ENCODE measurements around the gene ABCB11. TPM values are rescaled to one million over a fixed set of nuclear protein-coding genes. Genes with fewer than 3 reads are reported as not detected.

ABCB11 gene
- total and polyA plus RNA-seq, 4 experiments from 2014 or later, result not detected

DNA sequence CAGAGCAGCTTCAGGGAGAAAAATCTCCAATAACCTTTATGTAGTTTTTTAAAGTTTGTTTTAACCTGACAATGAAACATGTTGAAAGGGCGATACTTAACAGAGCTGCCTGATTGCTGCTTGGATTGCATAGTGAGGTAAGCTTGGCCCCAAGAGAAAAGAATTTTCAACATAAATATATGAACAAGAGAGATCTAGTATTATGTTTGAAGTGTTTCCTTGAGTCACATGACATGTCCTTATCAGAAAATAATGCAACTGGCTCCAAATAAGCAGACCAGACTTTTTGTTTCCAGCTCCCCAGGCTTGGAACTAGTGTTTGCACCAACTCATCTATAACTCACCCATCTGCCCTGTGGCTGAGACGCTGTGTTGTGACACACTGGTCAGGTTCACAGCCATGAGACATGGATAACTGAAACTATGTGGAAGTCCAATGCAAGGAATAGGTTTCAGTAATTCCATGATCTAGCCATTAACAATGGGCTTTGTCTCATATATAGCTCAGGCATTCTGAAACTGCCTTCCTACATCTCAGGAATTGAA, 44.7 kb downstream of the ABCB11 start:
- Histone ChIP-seq H3K9me3 (ENCODE audit: control insufficient read depth in 1 of 2, low read length in 2 of 2) (no peaks in the 10 kb centered on the region), H3K4me1 (ENCODE audit: insufficient read depth, low read length) (no peaks in the 10 kb centered on the region), H3K27ac (ENCODE audit: low read depth, low read length) (no peak overlapping the region), H3K36me3 (ENCODE audit: insufficient read depth, low read length) (no peaks in the 10 kb centered on the region), H3K4me3 (ENCODE audit: low read length in 2 of 2) (no peak overlapping the region), H3K27me3 (ENCODE audit: insufficient read depth, low read length) (no peaks in the 10 kb centered on the region)
- H3K4me3 Mint-ChIP-seq, result no peak overlapping the region
- no peaks in the 10 kb centered on the region for H3K36me3 Mint-ChIP-seq
- peaks cover 0 to 2% of the 10 kb centered on the region in 2 donors for H3K27me3 Mint-ChIP-seq
- no peak overlapping the region for H3K27ac Mint-ChIP-seq
- H3K9me3 Mint-ChIP-seq, result no peaks in the 10 kb centered on the region
- ChIA-PET CTCF (ENCODE audit: partially characterized antibody) (interaction anchor here (0.6 to 1.0 kb wide), 2 partner anchors 24 to 1285 kb away, joined by 3 to 4 read pairs; no protein-coding TSS in a partner anchor), POLR2A (ENCODE audit: partially characterized antibody) (no interaction called here)
- intact Hi-C loops (cut with micrococcal nuclease), result no loop called here
- H3K4me1 Mint-ChIP-seq, result peaks cover 2 to 9% (median 6%) of the 10 kb centered on the region in 4 donors
- no peak for DNase-seq

DNA sequence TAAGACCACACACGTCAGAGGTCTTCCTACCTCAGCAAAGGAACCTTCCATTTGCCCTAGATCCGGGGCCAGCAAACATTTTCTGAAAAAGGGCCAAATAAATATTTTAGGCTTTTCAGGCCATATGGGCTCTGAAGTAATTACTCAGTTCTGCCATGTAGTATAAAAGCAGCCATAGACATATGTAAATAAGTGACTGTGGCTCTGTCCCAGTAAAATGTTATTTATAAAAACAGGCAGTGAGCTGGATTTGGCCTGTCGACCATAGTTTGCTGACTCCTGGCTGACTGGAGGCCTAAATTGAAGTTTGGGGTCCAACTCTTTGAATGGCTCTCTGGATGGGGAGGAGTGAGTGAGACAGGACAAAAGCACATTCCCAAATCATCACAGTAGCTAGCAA, 49.5 kb downstream of the ABCB11 start:
- Mint-ChIP-seq H3K4me3 (no peak overlapping the region), H3K4me1 (no peaks in the 10 kb centered on the region), H3K9me3 (no peaks in the 10 kb centered on the region), H3K27me3 (no peaks in the 10 kb centered on the region), H3K27ac (no peak overlapping the region), H3K36me3 (peaks cover 0 to 4% of the 10 kb centered on the region in 2 donors)
- H3K4me3 ChIP-seq (ENCODE audit: low read length in 2 of 2), result no peak overlapping the region
- POLR2A ChIA-PET (ENCODE audit: partially characterized antibody), result no interaction called here
- no peak overlapping the region for H3K27ac ChIP-seq (ENCODE audit: low read depth, low read length)
- CTCF ChIA-PET (ENCODE audit: partially characterized antibody), result no interaction called here
- no peaks in the 10 kb centered on the region for H3K4me1 ChIP-seq (ENCODE audit: insufficient read depth, low read length)
- no peaks in the 10 kb centered on the region for H3K27me3 ChIP-seq (ENCODE audit: insufficient read depth, low read length)
- intact Hi-C loops (cut with micrococcal nuclease), result no loop called here
- no peaks in the 10 kb centered on the region for H3K9me3 ChIP-seq (ENCODE audit: control insufficient read depth in 1 of 2, low read length in 2 of 2)
- no peak for DNase-seq
- no peaks in the 10 kb centered on the region for H3K36me3 ChIP-seq (ENCODE audit: insufficient read depth, low read length)

DNA sequence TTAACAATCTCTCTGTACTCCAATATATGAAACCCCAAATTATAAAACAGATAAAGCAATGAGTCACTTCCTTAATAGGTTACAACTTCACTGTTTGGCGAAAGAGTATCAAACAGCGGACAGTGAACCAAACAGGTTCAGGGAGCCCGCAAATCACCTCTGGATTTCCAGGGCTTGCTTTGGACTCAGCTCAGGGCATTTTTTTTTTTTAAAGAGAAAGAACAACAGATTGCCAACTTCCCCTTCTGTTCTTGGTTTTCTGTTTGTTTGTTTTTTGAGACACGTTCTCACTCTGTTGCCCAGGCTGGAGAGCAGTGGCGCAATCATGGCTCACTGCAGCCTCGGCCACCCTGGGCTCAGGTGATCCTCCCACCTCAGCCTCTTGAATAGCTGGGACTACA, 52.7 kb downstream of the ABCB11 start:
- DNase-seq, result no peak
- Histone ChIP-seq H3K4me3 (ENCODE audit: low read length in 2 of 2) (no peak overlapping the region), H3K27ac (ENCODE audit: low read depth, low read length) (no peak overlapping the region), H3K9me3 (ENCODE audit: control insufficient read depth in 1 of 2, low read length in 2 of 2) (no peaks in the 10 kb centered on the region), H3K36me3 (ENCODE audit: insufficient read depth, low read length) (no peaks in the 10 kb centered on the region), H3K27me3 (ENCODE audit: insufficient read depth, low read length) (no peaks in the 10 kb centered on the region), H3K4me1 (ENCODE audit: insufficient read depth, low read length) (no peaks in the 10 kb centered on the region)
- intact Hi-C loops (cut with micrococcal nuclease), result no loop called here
- ChIA-PET CTCF (ENCODE audit: partially characterized antibody) (no interaction called here), POLR2A (ENCODE audit: partially characterized antibody) (no interaction called here)
- Mint-ChIP-seq H3K4me3 (no peak overlapping the region), H3K4me1 (peaks cover 0 to 4% (median 1%) of the 10 kb centered on the region in 4 donors), H3K27ac (peak overlapping the region in 1 of 7 donors; percentile 10), H3K36me3 (peaks cover 0 to 4% of the 10 kb centered on the region in 2 donors), H3K9me3 (no peaks in the 10 kb centered on the region), H3K27me3 (no peaks in the 10 kb centered on the region)

DNA sequence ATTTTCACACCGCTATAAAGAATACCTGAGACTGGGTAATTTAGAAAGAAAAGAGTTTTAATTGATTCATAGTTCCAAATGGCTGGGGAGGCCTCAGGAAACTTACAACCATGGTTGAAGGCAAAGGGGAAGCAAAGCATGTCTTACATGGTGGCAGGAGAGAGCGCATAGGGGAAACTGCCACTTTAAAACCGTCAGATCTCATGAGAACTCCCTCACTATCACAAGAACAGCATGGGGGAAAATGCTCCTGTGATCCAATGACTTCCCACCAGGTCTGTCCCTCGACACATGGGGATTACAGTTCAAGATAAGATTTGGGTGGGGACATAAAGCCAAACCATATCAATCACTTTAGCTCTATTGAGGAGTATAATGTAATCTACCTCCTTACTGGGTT, 53.5 kb downstream of the ABCB11 start:
- no peak overlapping the region for H3K27ac ChIP-seq (ENCODE audit: low read depth, low read length)
- no peaks in the 10 kb centered on the region for H3K27me3 ChIP-seq (ENCODE audit: insufficient read depth, low read length)
- H3K9me3 ChIP-seq (ENCODE audit: control insufficient read depth in 1 of 2, low read length in 2 of 2), result no peaks in the 10 kb centered on the region
- no peaks in the 10 kb centered on the region for H3K27me3 Mint-ChIP-seq
- POLR2A ChIA-PET (ENCODE audit: partially characterized antibody), result no interaction called here
- no peaks in the 10 kb centered on the region for H3K9me3 Mint-ChIP-seq
- peaks cover 0 to 4% (median 1%) of the 10 kb centered on the region in 4 donors for H3K4me1 Mint-ChIP-seq
- peaks cover 0 to 4% of the 10 kb centered on the region in 2 donors for H3K36me3 Mint-ChIP-seq
- no peak for DNase-seq
- no peaks in the 10 kb centered on the region for H3K36me3 ChIP-seq (ENCODE audit: insufficient read depth, low read length)
- intact Hi-C loops (cut with micrococcal nuclease), result no loop called here
- H3K4me3 ChIP-seq (ENCODE audit: low read length in 2 of 2), result no peak overlapping the region
- no peak overlapping the region for H3K4me3 Mint-ChIP-seq
- CTCF ChIA-PET (ENCODE audit: partially characterized antibody), result interaction anchor here (0.7 kb wide), 1 partner anchor 154 kb away, joined by 3 read pairs; no protein-coding TSS in a partner anchor
- no peak overlapping the region for H3K27ac Mint-ChIP-seq
- no peaks in the 10 kb centered on the region for H3K4me1 ChIP-seq (ENCODE audit: insufficient read depth, low read length)

DNA sequence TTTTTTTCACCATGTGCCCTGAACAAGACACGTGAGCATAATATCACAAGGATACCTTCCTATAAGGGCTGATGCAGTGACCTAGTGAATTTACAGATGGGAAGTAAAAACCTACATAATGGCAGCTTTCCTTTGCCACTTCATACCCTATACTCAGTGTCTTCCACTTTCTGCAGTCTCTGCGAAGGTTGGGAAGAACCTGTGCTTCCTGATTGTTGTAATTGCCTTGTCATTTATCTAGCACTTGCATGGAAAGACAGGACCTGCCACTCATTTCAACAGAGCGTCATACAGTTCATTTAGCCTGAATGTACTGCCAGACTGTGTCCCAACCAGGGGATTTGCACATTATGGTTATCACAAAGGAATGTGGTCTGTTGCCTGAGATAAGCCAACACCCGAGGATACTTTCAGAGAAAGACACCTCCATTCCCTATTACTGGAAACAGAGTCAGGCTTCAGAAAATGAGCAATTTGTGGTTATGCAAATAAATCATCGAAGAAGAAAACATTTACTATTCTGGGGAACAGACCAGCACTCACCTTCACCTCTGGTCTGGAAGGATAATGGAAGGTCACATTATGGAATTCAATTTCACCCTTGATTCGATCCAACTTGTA, 55.0 kb downstream of the ABCB11 start:
- no peaks in the 10 kb centered on the region for H3K36me3 ChIP-seq (ENCODE audit: insufficient read depth, low read length)
- Mint-ChIP-seq H3K4me1 (peaks cover 0 to 4% (median 1%) of the 10 kb centered on the region in 4 donors), H3K4me3 (no peak overlapping the region), H3K9me3 (no peaks in the 10 kb centered on the region), H3K27ac (no peak overlapping the region), H3K27me3 (no peaks in the 10 kb centered on the region), H3K36me3 (peaks cover 0 to 4% of the 10 kb centered on the region in 2 donors)
- no peak overlapping the region for H3K4me3 ChIP-seq (ENCODE audit: low read length in 2 of 2)
- H3K27ac ChIP-seq (ENCODE audit: low read depth, low read length), result no peak overlapping the region
- POLR2A ChIA-PET (ENCODE audit: partially characterized antibody), result no interaction called here
- no peaks in the 10 kb centered on the region for H3K27me3 ChIP-seq (ENCODE audit: insufficient read depth, low read length)
- intact Hi-C loops (cut with micrococcal nuclease), result no loop called here
- H3K4me1 ChIP-seq (ENCODE audit: insufficient read depth, low read length), result no peaks in the 10 kb centered on the region
- no peak for DNase-seq
- CTCF ChIA-PET (ENCODE audit: partially characterized antibody), result interaction anchor here (1.0 kb wide), 1 partner anchor 134 kb away, joined by 3 read pairs; no protein-coding TSS in a partner anchor
- H3K9me3 ChIP-seq (ENCODE audit: control insufficient read depth in 1 of 2, low read length in 2 of 2), result no peaks in the 10 kb centered on the region

DNA sequence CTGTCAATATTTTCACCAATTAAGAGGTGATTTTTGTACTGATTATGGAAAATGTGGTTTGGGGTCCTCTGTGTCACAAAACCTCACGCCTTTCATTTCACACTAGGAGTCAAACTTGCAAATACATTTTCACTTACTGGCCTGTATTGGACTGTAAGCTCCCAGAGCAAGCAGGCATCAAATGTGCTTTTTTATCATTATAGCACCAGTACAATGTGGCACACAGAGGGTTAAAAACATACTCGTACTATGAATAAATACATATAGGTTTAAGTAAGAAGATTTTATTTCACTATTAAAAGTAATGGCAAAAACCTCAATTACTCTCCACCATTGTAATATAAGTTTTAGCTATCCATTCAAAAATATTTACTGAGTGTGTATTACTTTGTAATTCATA, 56.7 kb downstream of the ABCB11 start:
- Histone ChIP-seq H3K4me1 (ENCODE audit: insufficient read depth, low read length) (no peaks in the 10 kb centered on the region), H3K36me3 (ENCODE audit: insufficient read depth, low read length) (no peaks in the 10 kb centered on the region), H3K27me3 (ENCODE audit: insufficient read depth, low read length) (no peaks in the 10 kb centered on the region), H3K27ac (ENCODE audit: low read depth, low read length) (no peak overlapping the region), H3K4me3 (ENCODE audit: low read length in 2 of 2) (no peak overlapping the region), H3K9me3 (ENCODE audit: control insufficient read depth in 1 of 2, low read length in 2 of 2) (no peaks in the 10 kb centered on the region)
- Mint-ChIP-seq H3K27me3 (no peaks in the 10 kb centered on the region), H3K9me3 (no peaks in the 10 kb centered on the region), H3K4me1 (peaks cover 0 to 4% (median 2%) of the 10 kb centered on the region in 4 donors), H3K36me3 (peaks cover 0 to 4% of the 10 kb centered on the region in 2 donors), H3K4me3 (no peak overlapping the region), H3K27ac (no peak overlapping the region)
- no peak for DNase-seq
- ChIA-PET CTCF (ENCODE audit: partially characterized antibody) (interaction anchor here (1.2 kb wide), 1 partner anchor 136 kb away, joined by 3 read pairs; no protein-coding TSS in a partner anchor), POLR2A (ENCODE audit: partially characterized antibody) (interaction anchor here (2.0 kb wide), 1 partner anchor 9 kb away, joined by 6 read pairs; no protein-coding TSS in a partner anchor)
- intact Hi-C loops (cut with micrococcal nuclease), result no loop called here

DNA sequence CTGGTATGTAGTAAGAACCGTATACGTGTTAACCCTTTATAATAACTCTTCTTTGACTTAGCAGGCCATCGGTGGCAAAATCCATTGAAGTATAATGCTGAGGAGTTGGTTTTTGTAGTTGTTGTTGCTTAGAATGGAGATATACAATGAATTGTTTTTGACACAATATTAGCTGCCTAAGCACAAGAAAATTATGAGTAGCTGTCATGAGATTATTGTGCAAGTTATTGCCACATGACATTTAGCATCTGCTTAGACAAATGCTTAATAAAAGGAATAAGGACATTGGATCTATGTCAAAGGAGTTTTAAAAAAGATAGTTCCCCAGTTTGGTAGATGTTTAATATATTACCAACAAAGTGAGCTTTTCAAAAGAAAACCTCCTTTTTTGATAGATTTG, 59.9 kb downstream of the ABCB11 start:
- H3K27me3 ChIP-seq (ENCODE audit: insufficient read depth, low read length), result no peaks in the 10 kb centered on the region
- Mint-ChIP-seq H3K27me3 (no peaks in the 10 kb centered on the region), H3K9me3 (no peaks in the 10 kb centered on the region), H3K36me3 (no peaks in the 10 kb centered on the region), H3K4me1 (peaks cover 3 to 8% (median 5%) of the 10 kb centered on the region in 4 donors), H3K4me3 (no peak overlapping the region), H3K27ac (no peak overlapping the region)
- H3K9me3 ChIP-seq (ENCODE audit: control insufficient read depth in 1 of 2, low read length in 2 of 2), result no peaks in the 10 kb centered on the region
- DNase-seq, result no peak
- CTCF ChIA-PET (ENCODE audit: partially characterized antibody), result interaction anchor here (3.2 to 6.4 kb wide), 3 partner anchors 10 to 160 kb away, joined by 19 to 62 read pairs (median 40); no protein-coding TSS in a partner anchor
- H3K27ac ChIP-seq (ENCODE audit: low read depth, low read length), result no peak overlapping the region
- POLR2A ChIA-PET (ENCODE audit: partially characterized antibody), result no interaction called here
- no peaks in the 10 kb centered on the region for H3K36me3 ChIP-seq (ENCODE audit: insufficient read depth, low read length)
- H3K4me1 ChIP-seq (ENCODE audit: insufficient read depth, low read length), result peaks cover 3% of the 10 kb centered on the region
- no peak overlapping the region for H3K4me3 ChIP-seq (ENCODE audit: low read length in 2 of 2)
- intact Hi-C loops (cut with micrococcal nuclease), result no loop called here
